DMS 273 treated with DMSO at 0.1 percent for 48 hours (cell line): ENCODE results near the gene TYW1B.
"Not testable (repeated sequence)": the region's sequence is repeated elsewhere in the genome, so short reads cannot be mapped to it uniquely, and the experiment has no call there.

Experiments
- DNase-seq: peaks from one replicate; lab custom pipeline; 2025; lab: John Stamatoyannopoulos, UW

Gene TYW1B

GRCh38 chr7:72625721-72626423, 202.1 kb downstream of the TYW1B start:
- DNase-seq: not testable (repeated sequence)

GRCh38 chr7:72622532-72622931, 205.5 kb downstream of the TYW1B start:
- no peak for DNase-seq

GRCh38 chr7:72621761-72622187, 206.2 kb downstream of the TYW1B start:
- DNase-seq: not testable (repeated sequence)

- DNase-seq: peak; percentile 47
Measured at GRCh38 chr7:72620923-72621322, 207.1 kb downstream of the TYW1B start.

GRCh38 chr7:72618435-72619180, 209.4 kb downstream of the TYW1B start:
- not testable (repeated sequence) for DNase-seq

GRCh38 chr7:72609761-72610160, 218.2 kb downstream of the TYW1B start:
- not testable (repeated sequence) for DNase-seq

- not testable (repeated sequence) for DNase-seq
Measured at GRCh38 chr7:72607988-72608387, 220.0 kb downstream of the TYW1B start.

- DNase-seq: not testable (repeated sequence)
Measured at GRCh38 chr7:72605863-72606431, 222.1 kb downstream of the TYW1B start.

GRCh38 chr7:72604771-72605611, 223.0 kb downstream of the TYW1B start:
- DNase-seq: not testable (repeated sequence)

GRCh38 chr7:72603476-72603875, 224.5 kb downstream of the TYW1B start:
- DNase-seq: not testable (repeated sequence)

GRCh38 chr7:72603073-72603472, 224.9 kb downstream of the TYW1B start:
- DNase-seq: no peak

- DNase-seq: not testable (repeated sequence)
Measured at GRCh38 chr7:72601683-72602082, 226.3 kb downstream of the TYW1B start.

- DNase-seq: not testable (repeated sequence)
Measured at GRCh38 chr7:72590023-72590422, 238.0 kb downstream of the TYW1B start.

GRCh38 chr7:72587267-72587666, 240.7 kb downstream of the TYW1B start:
- DNase-seq: not testable (repeated sequence)

- DNase-seq: not testable (repeated sequence)
Measured at GRCh38 chr7:72584576-72584975, 243.4 kb downstream of the TYW1B start.

- DNase-seq: not testable (repeated sequence)
Measured at GRCh38 chr7:72583620-72584361, 244.2 kb downstream of the TYW1B start.

- not testable (repeated sequence) for DNase-seq
Measured at GRCh38 chr7:72580142-72580770, 247.7 kb downstream of the TYW1B start.

- no peak for DNase-seq
Measured at GRCh38 chr7:72577107-72577506, 250.9 kb downstream of the TYW1B start.

GRCh38 chr7:72561988-72562387, 266.0 kb downstream of the TYW1B start:
- not testable (repeated sequence) for DNase-seq

- not testable (repeated sequence) for DNase-seq
Measured at GRCh38 chr7:72559546-72559945, 268.5 kb downstream of the TYW1B start.

- not testable (repeated sequence) for DNase-seq
Measured at GRCh38 chr7:72556733-72557132, 271.3 kb downstream of the TYW1B start.
